K562 (cell line): Measurements from ENCODE around the gene TSPAN16. TPM values are rescaled to one million over a fixed set of nuclear protein-coding genes. Genes with fewer than 3 reads are reported as not detected.
A peak's percentile ranks its signal among the peaks of the same experiment; 100 is the strongest.
"Not testable (repeated sequence)": the region's sequence is repeated elsewhere in the genome, so short reads cannot be mapped to it uniquely, and the experiment has no call there.

ENCODE experiments used
- ATAC-seq: fragments of 200-7000 bp; cut with Tn5 transposase; 3 replicates; pipeline ENCODE4 v1.9.1; 2020; ENCODE audit warnings: moderate library complexity
- BruUV-seq: library from RNA; stranded (reverse); fragments of 400-500 nt; replicated peaks from 2 replicates; lab custom pipeline; 2021; lab: Mats Ljungman, UMichigan
- CTCF ChIA-PET: fragments of 300-600 bp; formaldehyde crosslinking; extraction: SDS; loops from one replicate; lab custom pipeline; 2021; ENCODE audit warnings: low intra/inter-chr PET ratio; lab: Yijun Ruan, JAX
- POLR2A ChIA-PET: fragments of 300-600, 350-650 bp; sonication (Branson Sonifier 250); formaldehyde crosslinking; extraction: SDS; loops from one replicate; lab custom pipeline; 2021; ENCODE audit warnings: antibody characterized with exemption, inconsistent platforms; lab: Yijun Ruan, JAX
- DNase-seq, 4 experiments: peaks; one replicate each; pipeline versions ENCODE4 v3.0.0 to v3.0.0-alpha.2; 2011 to 2018; ENCODE audit warnings: low spot score in 3 of 4, mixed read lengths in 3 of 4; ENCODE audit errors: extremely low read depth in 1 of 4
- FAIRE-seq: peaks from 2 replicates; lab custom pipeline; 2011; peaks lifted over from hg19 to GRCh38; lab: Jason Lieb, UNC
- H2AFZ ChIP-seq: 2 replicates; pipeline ENCODE4 v1.6.0; 2011; ENCODE audit warnings: low read depth, low read length, control low read depth, inconsistent platforms
- H3K27ac ChIP-seq: fragments of 200-600 bp; 3 replicates; pipeline ENCODE4 v1.8.0; 2011; ENCODE audit warnings: low read depth, mild to moderate bottlenecking, control low read depth, inconsistent platforms, low read length, moderate library complexity, mixed read lengths; ENCODE audit errors: extremely low read depth
- H3K27me3 ChIP-seq, 2 experiments: fragments of 300-600 bp in 1 of 2; 2 replicates in 1 of 2; 3 replicates in 1 of 2; pipeline versions ENCODE4 v1.6.0 to v1.8.0; 2011; ENCODE audit warnings: inconsistent platforms in 2 of 2, low read length in 2 of 2, mild to moderate bottlenecking in 1 of 2, mixed read lengths in 1 of 2, moderate library complexity in 1 of 2; ENCODE audit not compliant: control insufficient read depth in 2 of 2, insufficient read depth in 2 of 2
- H3K36me3 ChIP-seq: fragments of 300-600 bp; 3 replicates; pipeline ENCODE4 v1.8.0; 2011; ENCODE audit warnings: mild to moderate bottlenecking, low read length, inconsistent platforms; ENCODE audit not compliant: control insufficient read depth, insufficient read depth
- H3K4me1 ChIP-seq, 2 experiments: fragments of 200-600 bp in 1 of 2; replicated peaks in 1 of 2; 2 replicates in 1 of 2; 3 replicates in 1 of 2; pipeline versions ENCODE4 v1.5.1 to v1.8.0; 2011; ENCODE audit warnings: inconsistent platforms in 2 of 2, low read length in 2 of 2, mild to moderate bottlenecking in 1 of 2, mixed read lengths in 1 of 2, moderate library complexity in 1 of 2; ENCODE audit not compliant: control insufficient read depth in 2 of 2, insufficient read depth in 2 of 2
- H3K4me2 ChIP-seq: 2 replicates; pipeline ENCODE4 v1.6.1; 2011; ENCODE audit warnings: low read length, control low read depth, inconsistent platforms, mixed read lengths; ENCODE audit not compliant: insufficient read depth
- H3K4me3 ChIP-seq: fragments of 200-600 bp; sonication (generic), shearing (Covaris generic); 2 replicates; pipeline ENCODE4 v1.5.1; 2016; ENCODE audit warnings: control low read depth, inconsistent platforms
- H3K79me2 ChIP-seq: fragments of 200-600 bp; 3 replicates; pipeline ENCODE4 v1.8.0; 2011; ENCODE audit warnings: low read length, inconsistent platforms; ENCODE audit not compliant: control insufficient read depth, insufficient read depth
- H3K9ac ChIP-seq, 2 experiments: 2 replicates each; pipeline versions ENCODE4 v1.6.0 to v1.6.1; 2011; ENCODE audit warnings: low read depth in 2 of 2, low read length in 2 of 2, control low read depth in 1 of 2, inconsistent platforms in 1 of 2, mild to moderate bottlenecking in 1 of 2, mixed read lengths in 1 of 2; ENCODE audit not compliant: insufficient read depth in 1 of 2
- H3K9me1 ChIP-seq: one replicate; pipeline ENCODE4 v1.6.0; 2011; ENCODE audit warnings: inconsistent platforms, mild to moderate bottlenecking, low read length, moderate library complexity; ENCODE audit not compliant: control insufficient read depth, insufficient read depth
- H3K9me3 ChIP-seq: replicated peaks from 2 replicates; pipeline ENCODE4 v1.5.1; 2011; ENCODE audit warnings: low read depth, low read length, inconsistent platforms; ENCODE audit not compliant: control insufficient read depth, insufficient read depth
- H4K20me1 ChIP-seq: replicated peaks from 2 replicates; pipeline ENCODE4 v1.6.1; 2011; ENCODE audit warnings: low read length, inconsistent platforms, mixed read lengths; ENCODE audit not compliant: control insufficient read depth, insufficient read depth
- RFX1 ChIP-seq: fragments of 450-650 bp; IDR thresholded peaks from 2 replicates; pipeline ENCODE4 v1.6.1; 2016; ENCODE audit warnings: mild to moderate bottlenecking, moderate library complexity
- WGBS: fragments of 100-300 bp; shearing (Covaris generic); methylation state at CpG from one replicate; pipeline ENCODE4 v1.1.6; 2016; ENCODE audit warnings: low coverage, mixed read lengths; ENCODE audit not compliant: insufficient coverage; ENCODE audit errors: missing lambda C conversion rate; 5-methylcytosine and 5-hydroxymethylcytosine counted together
- in situ Hi-C: fragments of 300-500 bp; cut with MboI; formaldehyde crosslinking; loops from 4 replicates; pipeline ENCODE4 v1.15.0; 2018; ENCODE audit warnings: inconsistent platforms, mixed read lengths
- intact Hi-C: fragments of 100-400 bp; cut with micrococcal nuclease; formaldehyde crosslinking; loops from 2 replicates; pipeline ENCODE4 v1.14.2; 2022
- polyA plus RNA-seq, 8 experiments: library from polyadenylated mRNA; depleted of rRNA in 4 of 8; stranded (reverse) in 5 of 8; unstranded in 3 of 8; fragments of >200 nt; fragmentation: Nextera tagmentation in 2 of 8; fragmentation: Illumina TruSeq in 1 of 8; extraction: Ambion mirVana in 2 of 8; extraction: Trizol in 1 of 8; gene quantifications; 2 replicates each; pipeline versions ENCODE4 v1.2.1 to v1.2.3, GENCODE V29; 2011 to 2014; ENCODE audit warnings: inconsistent platforms in 1 of 8, missing spikeins in 1 of 8
- total RNA-seq, 7 experiments: library from RNA; depleted of rRNA in 6 of 7; stranded (reverse); fragments of >200 nt in 6 of 7; fragmentation: Illumina TruSeq in 2 of 7; extraction: Trizol in 2 of 7; gene quantifications; 2 replicates each; pipeline versions ENCODE4 v1.2.1 to v1.2.3, GENCODE V29; 2011 to 2021; ENCODE audit warnings: low replicate concordance in 1 of 7
- TF ChIP-seq, protein P1 (sequence below), 2 experiments: fragments of 450-650 bp in 1 of 2; sonication (generic) in 1 of 2; formaldehyde crosslinking in 1 of 2; IDR thresholded peaks; 2 replicates each; pipeline versions ENCODE4 v1.7.1 to v1.9.0; 2016 to 2022; ENCODE audit warnings: inconsistent platforms in 1 of 2, mild to moderate bottlenecking in 1 of 2, missing genetic modification reagents in 1 of 2

TSPAN16 gene
- total and polyA plus RNA-seq, 9 of the 15 experiments (the other 6 are each of a cell fraction or from before 2014, with no cell fraction given): not detected

DNA sequence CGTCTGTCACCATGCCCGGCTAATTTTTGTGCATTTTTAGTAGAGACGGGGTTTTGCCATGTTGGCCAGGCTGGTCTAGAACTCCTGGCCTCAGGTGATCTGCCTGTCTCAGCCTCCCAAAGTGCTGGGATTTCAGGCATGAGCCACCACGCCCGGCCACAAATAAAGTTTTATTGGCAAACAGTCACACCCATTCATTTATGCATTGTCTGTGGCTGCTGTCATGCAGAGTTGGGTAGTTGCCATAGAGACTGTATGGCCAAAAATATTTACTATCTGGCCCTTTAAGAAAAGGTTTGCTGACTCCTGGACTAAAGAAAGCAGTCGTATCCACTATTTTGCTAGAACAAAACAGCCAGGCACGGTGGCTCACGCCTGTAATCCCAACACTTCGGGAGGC lies 37.9 kb downstream of the TSPAN16 start:
- TF ChIP-seq, protein P1, sequence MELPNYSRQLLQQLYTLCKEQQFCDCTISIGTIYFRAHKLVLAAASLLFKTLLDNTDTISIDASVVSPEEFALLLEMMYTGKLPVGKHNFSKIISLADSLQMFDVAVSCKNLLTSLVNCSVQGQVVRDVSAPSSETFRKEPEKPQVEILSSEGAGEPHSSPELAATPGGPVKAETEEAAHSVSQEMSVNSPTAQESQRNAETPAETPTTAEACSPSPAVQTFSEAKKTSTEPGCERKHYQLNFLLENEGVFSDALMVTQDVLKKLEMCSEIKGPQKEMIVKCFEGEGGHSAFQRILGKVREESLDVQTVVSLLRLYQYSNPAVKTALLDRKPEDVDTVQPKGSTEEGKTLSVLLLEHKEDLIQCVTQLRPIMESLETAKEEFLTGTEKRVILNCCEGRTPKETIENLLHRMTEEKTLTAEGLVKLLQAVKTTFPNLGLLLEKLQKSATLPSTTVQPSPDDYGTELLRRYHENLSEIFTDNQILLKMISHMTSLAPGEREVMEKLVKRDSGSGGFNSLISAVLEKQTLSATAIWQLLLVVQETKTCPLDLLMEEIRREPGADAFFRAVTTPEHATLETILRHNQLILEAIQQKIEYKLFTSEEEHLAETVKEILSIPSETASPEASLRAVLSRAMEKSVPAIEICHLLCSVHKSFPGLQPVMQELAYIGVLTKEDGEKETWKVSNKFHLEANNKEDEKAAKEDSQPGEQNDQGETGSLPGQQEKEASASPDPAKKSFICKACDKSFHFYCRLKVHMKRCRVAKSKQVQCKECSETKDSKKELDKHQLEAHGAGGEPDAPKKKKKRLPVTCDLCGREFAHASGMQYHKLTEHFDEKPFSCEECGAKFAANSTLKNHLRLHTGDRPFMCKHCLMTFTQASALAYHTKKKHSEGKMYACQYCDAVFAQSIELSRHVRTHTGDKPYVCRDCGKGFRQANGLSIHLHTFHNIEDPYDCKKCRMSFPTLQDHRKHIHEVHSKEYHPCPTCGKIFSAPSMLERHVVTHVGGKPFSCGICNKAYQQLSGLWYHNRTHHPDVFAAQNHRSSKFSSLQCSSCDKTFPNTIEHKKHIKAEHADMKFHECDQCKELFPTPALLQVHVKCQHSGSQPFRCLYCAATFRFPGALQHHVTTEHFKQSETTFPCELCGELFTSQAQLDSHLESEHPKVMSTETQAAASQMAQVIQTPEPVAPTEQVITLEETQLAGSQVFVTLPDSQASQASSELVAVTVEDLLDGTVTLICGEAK (IDR thresholded peaks at IDR 0.05): peak; percentile 97
- TF ChIP-seq, protein P1 (CRISPR knock-in tag; IDR thresholded peaks at IDR 0.05): peak; percentile 97
- TF ChIP-seq RFX1: peak; percentile 72
- H3K9ac ChIP-seq, ATAC-seq, H3K27ac ChIP-seq, H3K4me1 ChIP-seq, H3K4me2 ChIP-seq, H2AFZ ChIP-seq, H3K4me3 ChIP-seq, in situ Hi-C loops, FAIRE-seq, intact Hi-C loops, H3K9me3 ChIP-seq, BruUV-seq, CTCF ChIA-PET, H3K27me3 ChIP-seq, H3K36me3 ChIP-seq, DNase-seq, H3K79me2 ChIP-seq, H4K20me1 ChIP-seq, H3K9me1 ChIP-seq: not testable (repeated sequence)
- POLR2A ChIA-PET: interaction anchor here (0.6 kb wide), 1 partner anchor 14 kb away, joined by 5 read pairs; no protein-coding TSS in a partner anchor
- 41% methylated on average over 9 of the region's 9 CpGs for WGBS
